HG03139 (cell line): Measurements from ENCODE around the gene MTHFD2L.
A peak's percentile ranks its signal among the peaks of the same experiment; 100 is the strongest.
"Not testable (repeated sequence)": the region's sequence is repeated elsewhere in the genome, so short reads cannot be mapped to it uniquely, and the experiment has no call there.

Source experiments
- ATAC-seq: cut with Tn5 transposase; IDR thresholded peaks from one replicate; pipeline ENCODE4 v1.9.1; 2021; ENCODE audit not compliant: unreplicated experiment

MTHFD2L gene

DNA sequence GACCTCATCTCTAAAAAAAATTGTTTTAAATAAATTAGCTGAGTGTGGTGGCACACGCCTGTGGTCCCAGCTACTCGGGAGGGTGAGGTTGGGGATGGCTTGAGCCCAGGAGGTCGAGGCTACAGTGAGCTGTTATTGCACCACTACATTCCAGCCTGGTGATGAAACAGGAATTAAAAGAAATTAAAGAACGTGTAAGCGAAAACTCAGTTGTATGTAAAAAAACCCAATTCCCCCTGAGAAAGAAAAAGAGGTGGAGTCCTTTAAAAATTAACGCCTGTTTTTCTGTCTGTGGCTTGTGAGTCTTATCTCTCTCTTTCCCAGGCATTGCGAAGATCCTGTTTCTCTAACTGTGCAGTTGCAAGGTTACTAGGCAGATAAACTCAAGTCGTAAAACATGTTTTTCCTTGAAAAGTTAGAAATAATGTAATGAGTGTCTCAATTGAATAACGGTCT, 172.4 kb downstream of the MTHFD2L start:
- ATAC-seq: no peak

GRCh38 chr4:74331252-74331651, 173.3 kb downstream of the MTHFD2L start:
- no peak for ATAC-seq

- ATAC-seq: no peak
These were observed 174.0 kb downstream of the MTHFD2L start for GRCh38 chr4:74331944-74332343.

GRCh38 chr4:74334636-74335035, 176.7 kb downstream of the MTHFD2L start:
- ATAC-seq: no peak

DNA sequence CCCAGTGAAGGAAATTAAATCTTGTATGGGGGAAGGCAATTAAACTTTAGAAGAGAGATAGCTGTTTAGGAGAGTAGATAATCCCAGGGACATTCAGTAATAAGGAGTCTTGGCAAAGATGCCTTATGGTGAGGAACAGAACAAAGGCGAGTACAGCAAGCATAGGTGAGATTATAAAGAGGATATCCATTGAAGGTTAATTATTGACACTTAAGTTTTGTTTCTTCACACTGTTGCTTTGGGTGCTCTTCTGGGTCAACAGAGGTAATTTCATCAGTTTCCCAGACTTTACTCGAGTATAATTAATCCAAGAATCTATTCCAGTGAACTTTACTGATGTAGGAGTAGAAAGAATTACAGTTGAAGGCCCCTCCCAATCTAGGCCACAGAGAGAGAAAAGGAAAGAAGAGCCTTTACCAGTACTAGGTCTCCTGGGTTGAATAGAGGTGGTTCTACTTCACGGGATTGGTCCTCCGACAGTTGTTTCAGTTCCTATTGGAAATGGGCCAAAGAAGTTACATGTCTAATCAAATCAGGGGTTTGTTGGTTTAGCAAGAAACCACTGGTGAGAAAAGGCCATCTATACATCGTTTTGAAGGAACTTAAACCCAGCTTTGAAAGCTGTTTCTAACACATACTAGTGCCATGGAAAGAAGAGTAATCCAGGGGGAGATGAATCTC, 177.6 kb downstream of the MTHFD2L start:
- ATAC-seq: peak; percentile 88

GRCh38 chr4:74338792-74339333, 180.9 kb downstream of the MTHFD2L start:
- no peak for ATAC-seq

DNA sequence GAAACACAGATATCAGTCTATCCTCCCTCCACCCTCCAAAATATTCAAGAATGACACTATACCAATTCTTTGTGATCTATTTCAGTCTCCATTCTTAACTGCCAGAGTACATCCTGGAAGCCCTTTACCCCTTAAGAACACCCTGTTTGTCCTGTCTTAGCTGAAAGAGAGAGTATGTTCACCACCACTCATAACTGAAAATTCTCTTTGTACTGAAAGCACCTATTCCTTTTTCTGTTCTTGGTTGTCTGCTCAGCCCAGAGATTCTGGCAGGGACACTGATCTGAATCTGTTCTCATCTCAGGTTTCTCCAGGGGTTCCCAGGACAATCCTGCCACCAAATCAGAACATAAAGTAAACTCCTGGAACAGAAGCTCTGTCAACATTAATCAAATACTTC, 181.6 kb downstream of the MTHFD2L start:
- no peak for ATAC-seq

GRCh38 chr4:74340421-74340820, 182.5 kb downstream of the MTHFD2L start:
- not testable (repeated sequence) for ATAC-seq

- ATAC-seq: no peak
These were observed 186.1 kb downstream of the MTHFD2L start for GRCh38 chr4:74344031-74344430.
